Endodermal cell (in vitro differentiated cells): ENCODE data around the gene NGEF. TPM values are rescaled to one million over a fixed set of nuclear protein-coding genes. Genes with fewer than 3 reads are reported as not detected.

Experiments
- DNase-seq: peaks from one replicate; pipeline ENCODE4 v3.0.0-alpha.2; 2017
- H3K27ac ChIP-seq: 2 replicates; pipeline ENCODE4 v1.5.1; 2013; ENCODE audit warnings: mild to moderate bottlenecking, low read depth, low read length, moderate library complexity
- H3K27me3 ChIP-seq: 2 replicates; pipeline ENCODE4 v1.6.1; 2013; ENCODE audit warnings: mild to moderate bottlenecking, low read length, moderate library complexity; ENCODE audit not compliant: insufficient read depth, control insufficient read depth, poor library complexity, severe bottlenecking
- H3K36me3 ChIP-seq: 2 replicates; pipeline ENCODE4 v1.7.0; 2013; ENCODE audit warnings: mild to moderate bottlenecking, low read length, moderate library complexity; ENCODE audit not compliant: control insufficient read depth, insufficient read depth
- H3K4me1 ChIP-seq: one replicate; pipeline ENCODE4 v1.7.0; 2013; ENCODE audit warnings: low read length; ENCODE audit not compliant: control insufficient read depth, insufficient read depth
- H3K4me3 ChIP-seq: 2 replicates; pipeline ENCODE4 v1.5.1; 2013; ENCODE audit warnings: mild to moderate bottlenecking, low read length, moderate library complexity
- H3K9ac ChIP-seq: 2 replicates; pipeline ENCODE4 v1.6.1; 2013; ENCODE audit warnings: mild to moderate bottlenecking, low read length, moderate library complexity; ENCODE audit not compliant: poor library complexity, severe bottlenecking; ENCODE audit errors: extremely low read depth
- H3K9me3 ChIP-seq: 2 replicates; pipeline ENCODE4 v1.6.1; 2013; ENCODE audit warnings: mild to moderate bottlenecking, low read length, moderate library complexity; ENCODE audit not compliant: control insufficient read depth
- H3K27ac Mint-ChIP-seq: 2 replicates; pipeline ENCODE4 v1.8.0; 2020; ENCODE audit warnings: mixed read lengths
- H3K27me3 Mint-ChIP-seq: 2 replicates; pipeline ENCODE4 v1.8.0; 2021; ENCODE audit warnings: mild to moderate bottlenecking, mixed read lengths; ENCODE audit not compliant: insufficient read depth
- H3K36me3 Mint-ChIP-seq: 2 replicates; pipeline ENCODE4 v1.8.0; 2020; ENCODE audit warnings: low read depth, mixed read lengths
- H3K4me1 Mint-ChIP-seq: 2 replicates; pipeline ENCODE4 v1.8.0; 2020; ENCODE audit warnings: mixed read lengths
- H3K4me3 Mint-ChIP-seq: 2 replicates; pipeline ENCODE4 v1.8.0; 2020; ENCODE audit warnings: mild to moderate bottlenecking, moderate library complexity, mixed read lengths
- H3K9me3 Mint-ChIP-seq: 2 replicates; pipeline ENCODE4 v1.8.0; 2020; ENCODE audit warnings: mild to moderate bottlenecking, mixed read lengths
- CTCF ChIP-seq: fragments of 200-600 bp; sonication (generic); conservative IDR thresholded peaks from 2 replicates; pipeline ENCODE4 v1.5.0; 2021; ENCODE audit warnings: antibody characterized with exemption, mild to moderate bottlenecking
- WGBS, 2 experiments: methylation state at CpG; one replicate each; pipeline versions ENCODE4 v1.1.5 to v1.1.7; 2013; ENCODE audit warnings: missing lambda C conversion rate in 2 of 2, mixed read lengths in 1 of 2; ENCODE audit not compliant: insufficient coverage in 1 of 2, insufficient read length in 1 of 2; 5-methylcytosine and 5-hydroxymethylcytosine counted together
- total RNA-seq, 2 donors: library from RNA; stranded (reverse); fragmentation: NEBNext Ultra II Directional in 1 of 2; extraction: Animal tissue kit (Norgen Biotek cat#: 25700) in 1 of 2; gene quantifications; 2 replicates in 1 of 2; 3 replicates in 1 of 2; pipeline ENCODE4 v1.2.1, GENCODE V29; 2021

Gene NGEF
- total RNA-seq, 2 donors from 2014 or later, result 1.8 to 2.9 TPM

- Histone ChIP-seq H3K27ac (no peak overlapping the region), H3K9me3 (no peaks in the 10 kb centered on the region), H3K4me1 (no peaks in the 10 kb centered on the region), H3K27me3 (no peaks in the 10 kb centered on the region), H3K9ac (no peak overlapping the region), H3K36me3 (no peaks in the 10 kb centered on the region), H3K4me3 (no peak overlapping the region)
- H3K27me3 Mint-ChIP-seq, result peaks cover 2% of the 10 kb centered on the region
- H3K4me1 Mint-ChIP-seq, result no peaks in the 10 kb centered on the region
- no peak for DNase-seq
- H3K27ac Mint-ChIP-seq, result no peak overlapping the region
- 89 to 90% methylated on average over 8 to 12 of the region's 12 CpGs for WGBS, 2 experiments
- no peaks in the 10 kb centered on the region for H3K9me3 Mint-ChIP-seq
- no peak overlapping the region for H3K4me3 Mint-ChIP-seq
- no peak for TF ChIP-seq CTCF
- H3K36me3 Mint-ChIP-seq, result no peaks in the 10 kb centered on the region
Observed at GRCh38 chr2:233036162-233036838, 23.2 kb upstream of the NGEF start.

- Mint-ChIP-seq H3K4me3 (no peak overlapping the region), H3K27me3 (peaks cover 2% of the 10 kb centered on the region), H3K27ac (no peak overlapping the region), H3K36me3 (no peaks in the 10 kb centered on the region), H3K9me3 (no peaks in the 10 kb centered on the region), H3K4me1 (no peaks in the 10 kb centered on the region)
- Histone ChIP-seq H3K4me3 (no peak overlapping the region), H3K27ac (no peak overlapping the region), H3K9ac (no peak overlapping the region), H3K4me1 (no peaks in the 10 kb centered on the region), H3K27me3 (no peaks in the 10 kb centered on the region), H3K36me3 (no peaks in the 10 kb centered on the region), H3K9me3 (no peaks in the 10 kb centered on the region)
- no peak for TF ChIP-seq CTCF
- DNase-seq, result no peak
- WGBS, 2 experiments, result 91 to 97% methylated on average over 9 to 23 of the region's 23 CpGs
Observed at GRCh38 chr2:233035426-233036161, 22.5 kb upstream of the NGEF start.

GRCh38 chr2:233034091-233034882, 21.2 kb upstream of the NGEF start:
- H3K36me3 ChIP-seq, result no peaks in the 10 kb centered on the region
- TF ChIP-seq CTCF, result no peak
- H3K9ac ChIP-seq, result no peak overlapping the region
- Mint-ChIP-seq H3K36me3 (no peaks in the 10 kb centered on the region), H3K4me1 (no peaks in the 10 kb centered on the region), H3K9me3 (no peaks in the 10 kb centered on the region), H3K4me3 (no peak overlapping the region), H3K27ac (no peak overlapping the region), H3K27me3 (peaks cover 2% of the 10 kb centered on the region)
- H3K4me3 ChIP-seq, result no peak overlapping the region
- no peaks in the 10 kb centered on the region for H3K27me3 ChIP-seq
- no peaks in the 10 kb centered on the region for H3K4me1 ChIP-seq
- no peaks in the 10 kb centered on the region for H3K9me3 ChIP-seq
- H3K27ac ChIP-seq, result no peak overlapping the region
- DNase-seq, result no peak
- 93 to 95% methylated on average over 17 to 37 of the region's 37 CpGs for WGBS, 2 experiments
